OCI-LY1 (cell line): ENCODE data around the gene PIK3CA.

ENCODE experiments used
- H2AFZ ChIP-seq: fragments of 200-600 bp; sonication (generic), shearing (Covaris generic); 2 replicates; pipeline ENCODE4 v1.6.0; 2014; ENCODE audit warnings: antibody characterized with exemption, mild to moderate bottlenecking, low read length
- H3F3A ChIP-seq: fragments of 200-600 bp; sonication (generic), shearing (Covaris generic); 2 replicates; pipeline ENCODE4 v1.6.0; 2014; ENCODE audit warnings: mild to moderate bottlenecking, antibody characterized with exemption, low read length, moderate library complexity; ENCODE audit not compliant: insufficient read depth
- H3K27ac ChIP-seq: fragments of 200-600 bp; sonication (generic); 2 replicates; pipeline ENCODE4 v1.5.1; 2014; ENCODE audit warnings: low read length, mixed run types, mild to moderate bottlenecking, low read depth; ENCODE audit not compliant: poor library complexity, severe bottlenecking
- H3K27me3 ChIP-seq: fragments of 200-600 bp; sonication (generic); 2 replicates; pipeline ENCODE4 v1.6.0; 2014; ENCODE audit warnings: antibody characterized with exemption, mild to moderate bottlenecking, low read length, moderate library complexity; ENCODE audit not compliant: insufficient read depth
- H3K36me3 ChIP-seq: fragments of 200-600 bp; sonication (generic); 2 replicates; pipeline ENCODE4 v1.6.1; 2014; ENCODE audit warnings: mild to moderate bottlenecking, antibody characterized with exemption, low read length, moderate library complexity, mixed read lengths; ENCODE audit not compliant: insufficient read depth
- H3K4me1 ChIP-seq: fragments of 200-600 bp; sonication (generic); 2 replicates; pipeline ENCODE4 v1.5.1; 2014; ENCODE audit warnings: mild to moderate bottlenecking, low read length, moderate library complexity; ENCODE audit not compliant: insufficient read depth, severe bottlenecking
- H3K4me2 ChIP-seq: fragments of 200-600 bp; sonication (generic), shearing (Covaris generic); 2 replicates; pipeline ENCODE4 v1.6.1; 2014; ENCODE audit warnings: low read length
- H3K4me3 ChIP-seq: fragments of 200-600 bp; sonication (generic); 2 replicates; pipeline ENCODE4 v1.5.1; 2014; ENCODE audit warnings: low read length, low read depth, mild to moderate bottlenecking, mixed read lengths; ENCODE audit not compliant: poor library complexity, severe bottlenecking
- H3K79me2 ChIP-seq: fragments of 200-600 bp; shearing (Covaris generic); 2 replicates; pipeline ENCODE4 v1.6.1; 2016; ENCODE audit warnings: mixed run types, low read length, mixed read lengths; ENCODE audit not compliant: insufficient read depth
- H3K9ac ChIP-seq: fragments of 200-600 bp; sonication (generic), shearing (Covaris generic); 2 replicates; pipeline ENCODE4 v1.6.1; 2014; ENCODE audit warnings: mild to moderate bottlenecking, low read length, mixed read lengths
- H3K9me2 ChIP-seq: fragments of 200-600 bp; sonication (generic), shearing (Covaris generic); 2 replicates; pipeline ENCODE4 v1.6.1; 2014; ENCODE audit warnings: low read depth, mild to moderate bottlenecking, low read length, mixed read lengths
- H3K9me3 ChIP-seq: fragments of 200-600 bp; shearing (Covaris generic); 2 replicates; pipeline ENCODE4 v1.6.1; 2014; ENCODE audit warnings: low read length, mixed read lengths
- H4K20me1 ChIP-seq: fragments of 200-600 bp; sonication (generic), shearing (Covaris generic); 2 replicates; pipeline ENCODE4 v1.6.0; 2016; ENCODE audit warnings: mild to moderate bottlenecking, low read length; ENCODE audit not compliant: insufficient read depth
- CTCF ChIP-seq: fragments of 200-600 bp; sonication (generic), shearing (Covaris generic); IDR thresholded peaks from 2 replicates; pipeline ENCODE4 v1.5.1; 2017; ENCODE audit warnings: mild to moderate bottlenecking, antibody characterized with exemption, low read length, moderate library complexity, mixed read lengths
- EZH2 ChIP-seq: fragments of 200-600 bp; sonication (generic), shearing (Covaris generic); IDR thresholded peaks from 2 replicates; pipeline ENCODE4 v1.8.0; 2017; ENCODE audit warnings: borderline replicate concordance, mixed run types, mild to moderate bottlenecking, antibody characterized with exemption, low read length, moderate library complexity, mixed read lengths

Gene PIK3CA

DNA sequence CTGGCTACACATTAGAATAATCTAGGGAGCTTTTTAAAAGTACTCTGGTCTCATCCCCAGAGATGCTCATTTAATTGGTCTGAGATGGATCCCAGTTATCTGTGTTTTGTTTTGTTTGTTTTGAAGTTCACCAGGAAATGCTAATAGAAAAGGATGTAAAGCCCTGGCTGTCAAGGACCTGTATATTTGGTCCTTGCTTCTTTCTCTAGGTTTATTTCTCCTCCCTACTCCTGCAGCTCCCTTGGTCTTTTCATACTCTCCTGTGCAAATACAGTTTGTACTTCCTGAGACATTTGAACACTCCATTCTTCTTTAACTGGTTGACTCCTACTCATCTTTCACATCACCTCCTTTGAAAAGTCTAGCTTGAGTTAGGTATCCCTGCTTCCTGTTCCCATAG, 3.3 kb downstream of the PIK3CA start:
- no peak overlapping the region for H2AFZ ChIP-seq
- H3K9ac ChIP-seq: no peak overlapping the region
- H3K79me2 ChIP-seq: peaks cover 70% of the 10 kb centered on the region
- H3F3A ChIP-seq: no peaks in the 10 kb centered on the region
- no peak overlapping the region for H3K27ac ChIP-seq
- H3K27me3 ChIP-seq: no peaks in the 10 kb centered on the region
- H3K4me2 ChIP-seq: no peak overlapping the region
- TF ChIP-seq CTCF (no peak), EZH2 (no peak)
- no peaks in the 10 kb centered on the region for H3K9me3 ChIP-seq
- no peaks in the 10 kb centered on the region for H3K36me3 ChIP-seq
- no peak overlapping the region for H3K4me3 ChIP-seq
- no peaks in the 10 kb centered on the region for H3K9me2 ChIP-seq
- no peaks in the 10 kb centered on the region for H4K20me1 ChIP-seq
- H3K4me1 ChIP-seq: peaks cover 31% of the 10 kb centered on the region

DNA sequence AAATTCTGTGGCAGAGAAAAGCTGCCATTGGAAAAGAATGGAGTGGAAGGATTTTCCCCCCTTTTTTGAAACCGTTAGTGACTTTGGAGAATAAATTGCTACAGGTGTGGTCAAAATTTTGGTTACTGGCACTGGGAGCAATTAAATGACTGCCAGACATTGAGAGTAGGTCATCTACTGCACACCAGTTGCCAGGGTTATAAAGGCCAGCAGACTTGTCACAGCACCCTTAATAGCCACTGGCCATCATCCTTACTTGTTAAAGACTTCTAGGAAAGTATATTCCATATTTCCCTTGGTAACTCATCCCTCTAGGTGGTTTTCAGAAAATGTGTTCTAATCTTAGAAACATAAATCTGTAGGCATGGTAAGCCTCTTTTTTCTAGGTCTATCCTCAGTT, 8.0 kb downstream of the PIK3CA start:
- Histone ChIP-seq H3K27ac (no peak overlapping the region), H3K9me3 (no peaks in the 10 kb centered on the region), H3K27me3 (no peaks in the 10 kb centered on the region), H3F3A (no peaks in the 10 kb centered on the region), H3K79me2 (peaks cover 93% of the 10 kb centered on the region), H3K9me2 (no peaks in the 10 kb centered on the region), H3K36me3 (no peaks in the 10 kb centered on the region), H3K9ac (no peak overlapping the region), H3K4me2 (no peak overlapping the region), H3K4me1 (peaks cover 9% of the 10 kb centered on the region), H3K4me3 (no peak overlapping the region), H2AFZ (no peak overlapping the region), H4K20me1 (no peaks in the 10 kb centered on the region)
- no peak for TF ChIP-seq CTCF
- TF ChIP-seq EZH2: no peak

- no peak overlapping the region for H3K27ac ChIP-seq
- H3K4me1 ChIP-seq: peaks cover 5% of the 10 kb centered on the region
- peaks cover 88% of the 10 kb centered on the region for H3K79me2 ChIP-seq
- no peaks in the 10 kb centered on the region for H3K27me3 ChIP-seq
- H3K9me3 ChIP-seq: no peaks in the 10 kb centered on the region
- H3K9me2 ChIP-seq: no peaks in the 10 kb centered on the region
- H3K9ac ChIP-seq: no peak overlapping the region
- no peak overlapping the region for H3K4me3 ChIP-seq
- H2AFZ ChIP-seq: no peak overlapping the region
- no peaks in the 10 kb centered on the region for H4K20me1 ChIP-seq
- no peak overlapping the region for H3K4me2 ChIP-seq
- H3F3A ChIP-seq: no peaks in the 10 kb centered on the region
- no peaks in the 10 kb centered on the region for H3K36me3 ChIP-seq
- TF ChIP-seq EZH2 (no peak), CTCF (no peak)
Measured at GRCh38 chr3:179156775-179157174, 8.6 kb downstream of the PIK3CA start.
